GM21423 (cell line): ENCODE results near the gene CEP131.

ENCODE experiments used
- ATAC-seq: cut with Tn5 transposase; IDR thresholded peaks from one replicate; pipeline ENCODE4 v1.9.1; 2021; ENCODE audit warnings: mild to moderate bottlenecking, moderate library complexity; ENCODE audit not compliant: unreplicated experiment

The CEP131 gene

DNA sequence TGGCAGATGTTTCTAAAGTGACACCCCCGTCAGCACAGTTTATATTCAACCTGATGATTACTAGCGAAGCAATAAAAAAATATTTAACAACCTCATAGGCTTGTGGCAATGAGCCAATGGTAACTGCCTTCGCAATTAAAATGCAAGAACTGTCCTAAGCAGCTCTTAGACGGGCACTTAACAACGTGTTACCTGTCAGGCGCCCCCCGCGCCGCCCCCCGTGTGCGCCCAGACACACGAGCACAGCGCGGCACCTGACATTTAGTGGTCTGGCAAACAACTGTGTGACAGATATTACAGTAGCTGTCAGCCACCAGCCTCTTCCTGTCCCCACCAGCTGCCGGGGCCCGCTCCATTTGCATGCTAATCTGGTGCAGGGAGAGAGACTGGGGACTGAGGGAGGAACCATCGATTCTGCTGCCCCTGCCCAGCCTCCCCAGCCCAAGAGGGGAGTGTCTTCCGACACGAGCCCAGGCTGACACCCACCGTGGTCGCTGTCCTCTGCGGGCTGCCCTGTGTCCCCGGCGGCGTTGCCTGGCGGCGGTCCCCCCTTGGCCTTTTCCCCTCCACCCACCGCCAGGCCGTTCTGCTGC lies 29.0 kb upstream of the CEP131 start:
- ATAC-seq: no peak

DNA sequence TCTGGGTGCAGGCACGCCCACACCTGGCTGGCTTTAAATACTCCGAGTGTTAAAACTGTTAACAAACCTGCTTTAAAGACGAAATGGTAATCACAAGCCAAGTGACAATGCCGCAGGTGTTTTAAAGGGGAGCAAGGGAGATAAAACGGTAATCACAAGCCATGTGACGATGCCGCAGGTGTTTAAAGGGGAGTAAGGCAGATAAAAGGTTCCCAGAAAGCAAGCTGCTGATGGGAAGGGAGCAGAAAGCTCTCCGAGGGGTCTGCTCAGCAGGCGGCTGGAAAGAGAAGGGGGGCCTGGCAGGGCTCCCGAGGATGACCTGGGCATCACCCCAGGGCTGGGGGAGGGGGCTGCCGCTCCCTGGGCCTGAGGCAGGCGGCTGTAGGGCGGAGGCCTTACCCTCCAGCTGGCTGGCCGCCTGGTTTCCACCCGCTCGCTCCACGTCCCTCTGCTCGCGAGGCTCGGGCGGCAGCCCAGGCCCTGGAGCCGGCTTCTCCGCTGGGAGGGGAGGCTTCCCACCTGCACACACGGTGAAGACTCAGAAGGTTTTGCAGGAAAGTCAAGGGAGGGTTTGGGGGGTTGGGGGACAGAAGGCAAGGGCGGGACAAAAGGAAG lies 28.4 kb upstream of the CEP131 start:
- no peak for ATAC-seq

GRCh38 chr17:81250286-81251093 lies 27.7 kb upstream of the CEP131 start:
- ATAC-seq: no peak

DNA sequence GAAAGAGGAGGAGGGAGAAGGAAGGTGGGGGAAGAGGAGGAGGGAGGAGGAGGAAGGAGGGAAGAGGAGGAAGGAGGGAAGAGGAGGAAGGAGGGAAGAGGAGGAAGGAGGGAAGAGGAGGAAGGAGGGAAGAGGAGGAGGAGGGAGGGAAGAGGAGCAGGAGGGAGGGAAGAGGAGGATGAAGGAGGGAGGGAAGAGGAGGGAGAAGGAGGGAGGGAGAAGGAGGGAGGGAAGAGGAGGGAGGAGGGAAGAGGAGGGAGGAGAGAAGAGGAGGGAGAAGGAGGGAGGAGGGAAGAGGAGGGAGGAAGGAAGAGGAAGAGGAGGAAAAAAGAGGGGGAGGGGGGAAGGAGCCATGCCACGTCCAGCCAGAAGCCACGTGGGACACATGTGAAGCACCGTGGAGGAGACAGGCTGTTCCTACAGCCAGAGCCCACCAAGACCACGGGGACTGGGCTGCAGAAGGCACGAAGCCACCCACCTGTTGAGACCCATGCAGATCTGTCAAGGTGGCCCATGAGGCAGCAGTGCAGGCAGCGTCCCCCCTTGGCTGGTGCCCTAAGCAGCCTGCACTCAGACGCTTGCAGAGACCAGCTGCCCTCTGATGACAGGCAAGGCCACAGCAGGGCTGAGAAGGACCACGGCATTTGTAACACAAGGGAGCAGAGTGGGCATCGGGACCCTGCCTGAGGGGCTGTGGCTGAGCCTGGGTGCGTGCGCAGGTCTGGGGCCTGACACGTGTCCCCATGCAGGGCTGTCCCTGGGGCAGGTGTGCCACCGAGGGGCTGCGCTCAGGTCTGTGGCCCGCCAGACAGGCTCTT lies 26.7 kb upstream of the CEP131 start:
- no peak for ATAC-seq

DNA sequence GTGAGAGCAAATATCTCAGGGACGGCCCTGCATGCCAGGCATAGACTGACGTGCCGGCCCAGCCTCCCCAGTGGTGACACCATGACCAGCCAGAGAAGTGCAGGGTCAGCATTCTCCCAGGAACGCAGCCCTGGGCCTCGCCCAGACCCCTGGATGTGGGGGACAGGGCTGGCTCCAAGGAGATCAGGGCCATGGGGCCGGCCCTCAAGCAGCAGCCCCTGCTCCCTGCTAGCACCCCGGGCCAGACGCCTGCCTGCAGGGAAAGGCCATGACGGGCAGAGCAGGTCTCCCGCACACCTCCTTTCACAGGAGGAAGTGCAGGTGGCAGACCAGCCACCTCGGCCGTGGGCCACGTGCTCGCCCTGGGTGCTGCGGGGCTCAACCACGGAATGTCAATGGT lies 25.9 kb upstream of the CEP131 start:
- ATAC-seq: no peak

DNA sequence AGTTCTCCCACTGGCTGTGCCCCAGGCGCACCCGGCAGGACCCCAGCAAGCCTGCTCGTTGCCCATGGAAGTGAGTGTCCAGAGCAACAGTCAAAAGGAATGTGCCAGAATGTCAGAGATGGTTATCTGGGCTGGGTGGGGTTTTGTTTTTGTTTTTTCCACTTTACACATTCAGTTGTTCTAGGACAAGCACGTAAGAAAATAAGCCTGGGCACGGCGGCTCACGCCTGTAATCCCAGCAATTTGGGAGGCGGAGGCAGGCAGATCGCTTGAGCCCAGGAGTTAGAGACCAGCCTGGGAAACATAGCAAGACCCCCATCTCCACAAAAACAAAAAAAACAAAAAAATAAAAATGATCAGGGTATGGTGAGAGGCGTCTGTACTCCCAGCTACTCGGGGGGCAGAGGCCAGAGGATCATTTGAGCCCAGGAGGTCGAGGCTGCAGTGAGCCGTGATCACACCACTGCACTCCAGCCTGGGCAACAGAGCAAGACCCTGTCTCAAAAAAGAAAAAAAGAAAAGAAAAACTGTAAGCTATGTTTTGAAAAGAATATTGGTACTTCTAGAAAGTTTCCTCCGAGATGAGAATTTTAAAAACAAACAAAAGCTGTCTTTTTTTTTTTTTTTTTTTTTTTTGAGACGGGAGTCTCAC lies 24.7 kb upstream of the CEP131 start:
- ATAC-seq: no peak

- ATAC-seq: no peak
These were observed 24.0 kb upstream of the CEP131 start for GRCh38 chr17:81246679-81247338.

- ATAC-seq: no peak
These were observed 23.5 kb upstream of the CEP131 start for GRCh38 chr17:81246343-81246670.

GRCh38 chr17:81245665-81246342 lies 23.0 kb upstream of the CEP131 start:
- ATAC-seq: no peak

DNA sequence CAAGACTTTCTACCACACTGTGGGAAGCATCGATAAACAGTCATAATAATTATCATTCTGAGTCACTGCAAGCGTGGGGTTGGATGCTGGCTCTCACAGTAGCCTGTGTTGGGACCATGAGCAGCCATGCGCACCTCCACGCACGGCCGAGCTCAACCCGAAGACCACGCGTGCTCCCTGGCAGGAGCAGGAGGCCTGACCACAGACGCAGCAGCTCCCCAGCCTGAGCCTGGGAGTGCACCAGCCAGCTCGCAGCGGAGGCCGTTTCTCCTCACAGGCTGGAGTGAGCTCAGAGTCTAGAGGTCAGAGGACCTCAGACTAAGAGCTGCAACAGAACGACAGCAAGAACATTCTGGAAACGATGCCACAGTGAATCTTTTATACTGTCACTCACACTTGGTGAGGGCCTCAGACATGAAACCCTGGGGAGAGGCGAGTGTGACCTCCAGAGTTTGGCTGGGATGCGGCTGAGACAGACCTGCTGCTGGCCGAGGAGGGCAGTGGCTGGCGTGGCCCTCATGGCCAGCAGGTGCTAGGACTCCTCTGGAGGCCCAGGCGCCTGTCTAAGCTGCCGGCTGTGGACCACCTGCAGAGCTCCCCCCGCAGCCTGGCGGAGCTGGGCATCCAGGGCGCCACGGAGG lies 22.4 kb upstream of the CEP131 start:
- ATAC-seq: no peak

DNA sequence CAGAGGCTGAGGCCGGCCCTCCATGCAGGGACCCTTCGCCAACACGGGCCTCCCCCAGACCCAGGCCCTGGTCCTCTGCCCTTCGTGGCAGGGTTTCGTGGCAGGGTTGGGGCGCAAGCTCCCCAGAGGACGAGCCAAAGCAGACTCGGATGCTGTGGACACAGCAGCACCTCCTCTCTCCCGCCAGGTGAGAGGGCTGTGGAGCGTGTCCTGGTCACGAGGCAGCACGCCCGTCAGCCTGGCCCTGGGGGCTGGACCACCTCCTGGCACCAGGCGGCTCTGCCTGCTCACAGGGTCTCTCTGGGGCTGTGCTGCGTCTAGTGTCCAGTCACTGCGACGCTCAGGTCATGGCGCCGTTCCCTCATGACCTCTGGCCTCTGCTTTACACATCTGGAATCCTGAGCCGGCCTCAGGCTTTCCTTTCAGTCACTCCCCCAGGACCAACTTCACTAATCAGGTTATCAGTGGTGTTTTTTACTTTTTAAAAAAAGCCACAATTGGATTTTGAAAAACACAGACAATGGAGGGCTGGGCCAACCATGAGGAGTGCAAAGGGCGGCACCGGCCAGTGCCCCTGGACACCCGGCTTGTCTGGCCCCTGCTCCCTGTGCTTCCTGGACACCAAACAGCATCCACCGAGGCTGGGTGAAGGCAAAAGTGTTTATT lies 21.7 kb upstream of the CEP131 start:
- ATAC-seq: no peak

DNA sequence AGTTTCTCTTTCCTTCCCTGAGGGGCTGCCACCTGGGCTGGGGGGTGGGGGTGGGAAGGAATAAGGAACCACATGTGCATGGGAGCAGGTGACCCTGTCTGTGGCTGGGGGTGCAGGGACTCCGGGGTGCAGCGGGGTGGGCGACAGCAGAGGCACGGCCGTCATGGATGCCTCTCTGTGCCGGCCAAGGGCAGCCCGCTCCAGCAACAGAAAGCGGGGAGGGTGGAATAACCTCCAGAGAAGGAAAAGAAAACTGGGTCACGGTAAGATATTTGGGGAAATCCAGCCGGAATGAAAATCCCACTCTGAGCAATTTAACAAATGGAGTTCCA lies 20.5 kb upstream of the CEP131 start:
- no peak for ATAC-seq

GRCh38 chr17:81242421-81243332 lies 19.9 kb upstream of the CEP131 start:
- ATAC-seq: no peak

DNA sequence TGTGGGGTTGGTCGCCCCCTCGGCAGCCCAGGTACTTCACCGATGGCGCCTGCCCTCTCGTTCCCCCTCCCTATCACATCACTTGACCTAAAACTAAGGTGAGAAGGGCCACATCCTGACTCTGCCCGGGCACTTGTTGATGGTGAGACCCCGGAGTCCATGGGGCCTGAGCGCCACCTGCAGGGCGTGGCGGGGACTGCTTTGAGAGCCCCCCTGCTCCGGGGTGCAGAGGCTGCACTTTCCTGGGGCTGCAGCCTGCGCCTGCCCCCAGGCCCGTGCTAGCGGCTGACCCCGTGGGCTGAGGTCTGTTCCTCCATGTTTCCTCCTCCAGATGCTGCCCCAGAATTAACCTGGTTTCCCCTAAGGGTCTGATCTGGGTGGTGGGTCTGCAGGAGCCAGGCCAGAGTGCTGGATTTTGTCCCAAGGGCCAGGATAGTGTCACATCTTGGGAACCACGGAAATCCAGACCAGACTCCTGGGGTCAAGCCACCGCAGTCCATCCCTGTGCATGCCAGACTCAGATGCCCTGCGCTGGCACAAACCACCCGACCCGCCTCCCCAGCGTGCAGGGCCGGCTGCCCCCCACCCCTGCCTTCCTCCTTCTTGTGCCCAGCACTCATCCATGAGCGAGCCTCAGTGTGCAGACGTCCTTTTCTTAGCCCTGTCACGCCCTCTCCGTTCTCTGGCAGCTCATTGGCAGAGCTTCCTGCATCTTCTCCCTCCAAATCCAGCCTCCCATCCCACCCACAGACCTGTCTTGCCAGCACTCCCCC lies 19.1 kb upstream of the CEP131 start:
- ATAC-seq: no peak

- ATAC-seq: no peak
These were observed 18.4 kb upstream of the CEP131 start for GRCh38 chr17:81241203-81241602.

DNA sequence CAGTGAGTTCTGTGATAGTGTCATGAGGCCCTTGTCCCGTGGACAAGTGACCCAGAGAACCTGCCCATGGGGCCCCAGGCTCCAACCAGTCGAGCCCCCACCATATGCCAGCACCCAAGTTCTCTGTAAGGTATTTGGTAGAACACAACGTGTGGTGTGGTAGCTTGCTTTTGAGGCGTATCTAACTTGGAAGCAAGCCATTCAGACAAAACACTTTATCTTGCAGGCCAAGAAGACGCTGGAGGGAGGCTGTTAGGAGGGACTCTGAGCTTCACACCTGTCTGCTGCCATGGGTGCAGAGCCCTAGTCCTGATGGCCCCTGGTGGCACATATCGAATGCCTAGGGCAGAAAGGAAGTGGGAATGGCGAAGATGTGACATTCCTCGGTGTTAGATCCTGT lies 18.0 kb upstream of the CEP131 start:
- ATAC-seq: no peak
